B cell (primary cell): Measurements from ENCODE around the gene LBX2. TPM values are rescaled to one million over a fixed set of nuclear protein-coding genes. Genes with fewer than 3 reads are reported as not detected.

Experiments
- ATAC-seq: fragments of 200-7000 bp; cut with Tn5 transposase; one replicate; pipeline ENCODE4 v1.10.0; 2021; ENCODE audit warnings: low read depth, mild to moderate bottlenecking, moderate number of reproducible peaks, moderate library complexity
- CTCF ChIA-PET: fragments of 350-600 bp; sonication (Branson Sonifier 250); formaldehyde crosslinking; loops from one replicate; lab custom pipeline; 2021; ENCODE audit warnings: antibody characterized with exemption, inconsistent platforms; lab: Charles Lee
- POLR2A ChIA-PET: fragments of 350-600 bp; sonication (Branson Sonifier 250); formaldehyde crosslinking; loops from one replicate; lab custom pipeline; 2021; ENCODE audit warnings: antibody characterized with exemption; lab: Charles Lee
- DNase-seq: peaks from one replicate; pipeline ENCODE4 v3.0.0; 2013
- H2AFZ ChIP-seq: 2 replicates; pipeline ENCODE4 v1.6.1; 2012; ENCODE audit warnings: mild to moderate bottlenecking, low read depth, low read length; ENCODE audit not compliant: insufficient read depth, poor library complexity, severe bottlenecking
- H3K27ac ChIP-seq, 2 donors: 1 replicate in 1 of 2; 2 replicates in 1 of 2; pipeline ENCODE4 v1.5.1; 2012 to 2013; ENCODE audit warnings: low read length in 2 of 2, mild to moderate bottlenecking in 2 of 2, moderate library complexity in 1 of 2
- H3K27me3 ChIP-seq, 4 experiments: fragments of 200-600 bp in 1 of 4; sonication (generic) in 1 of 4; replicated peaks in 1 of 4; 1 replicate in 2 of 4; 2 replicates in 2 of 4; pipeline versions ENCODE4 v1.6.1 to v1.7.0; 2013 to 2016; ENCODE audit warnings: low read length in 3 of 4, mild to moderate bottlenecking in 2 of 4, mixed read lengths in 1 of 4, moderate library complexity in 1 of 4; ENCODE audit not compliant: insufficient read depth in 4 of 4, control insufficient read depth in 3 of 4; ENCODE audit errors: control extremely low read depth in 1 of 4
- H3K36me3 ChIP-seq, 2 experiments: replicated peaks in 1 of 2; 1 replicate in 1 of 2; 2 replicates in 1 of 2; pipeline versions ENCODE4 v1.6.1 to v1.7.1; 2013; ENCODE audit warnings: low read length in 1 of 2; ENCODE audit not compliant: insufficient read depth in 2 of 2, control insufficient read depth in 1 of 2; ENCODE audit errors: control extremely low read depth in 1 of 2, extremely low read depth in 1 of 2
- H3K4me1 ChIP-seq, 2 donors: fragments of 200-600 bp in 1 of 2; sonication (generic) in 1 of 2; 1 replicate in 1 of 2; 2 replicates in 1 of 2; pipeline versions ENCODE4 v1.5.1 to v1.6.1; 2013 to 2017; ENCODE audit warnings: low read length in 2 of 2; ENCODE audit not compliant: control insufficient read depth in 2 of 2, insufficient read depth in 2 of 2
- H3K4me2 ChIP-seq: replicated peaks from 2 replicates; pipeline ENCODE3; 2012; ENCODE audit warnings: mild to moderate bottlenecking, low read depth, low read length; ENCODE audit not compliant: poor library complexity, severe bottlenecking
- H3K4me3 ChIP-seq, 5 experiments: fragments of 200-600 bp in 1 of 5; sonication (generic) in 1 of 5; 1 replicate in 3 of 5; 2 replicates in 2 of 5; pipeline versions ENCODE4 v1.5.1 to v1.7.0; 2011 to 2016; ENCODE audit warnings: low read length in 4 of 5, mild to moderate bottlenecking in 4 of 5, low read depth in 2 of 5, control low read depth in 1 of 5, moderate library complexity in 1 of 5; ENCODE audit not compliant: insufficient read depth in 1 of 5; ENCODE audit errors: control extremely low read depth in 1 of 5, extremely low read depth in 1 of 5
- H3K79me2 ChIP-seq: fragments of 200-600 bp; sonication (generic); one replicate; pipeline ENCODE4 v1.6.0; 2016; ENCODE audit warnings: low read length; ENCODE audit not compliant: control insufficient read depth, insufficient read depth
- H3K9ac ChIP-seq: fragments of 200-600 bp; sonication (generic); 2 replicates; pipeline ENCODE4 v1.6.1; 2017; ENCODE audit warnings: mild to moderate bottlenecking, low read length, moderate library complexity
- H3K9me3 ChIP-seq, 3 donors: one replicate each; pipeline versions ENCODE4 v1.6.1 to v1.7.1; 2013; ENCODE audit warnings: low read length in 2 of 3; ENCODE audit not compliant: control insufficient read depth in 2 of 3, insufficient read depth in 1 of 3; ENCODE audit errors: control extremely low read depth in 1 of 3
- H4K20me1 ChIP-seq: 2 replicates; pipeline ENCODE4 v1.6.0; 2012; ENCODE audit warnings: mild to moderate bottlenecking, low read length; ENCODE audit not compliant: insufficient read depth, control insufficient read depth, poor library complexity, severe bottlenecking
- H3K27ac Mint-ChIP-seq: one replicate; pipeline ENCODE4 v1.8.0; 2021; ENCODE audit warnings: mixed read lengths
- H3K27me3 Mint-ChIP-seq: one replicate; pipeline ENCODE4 v1.8.0; 2021; ENCODE audit warnings: mixed read lengths
- H3K4me1 Mint-ChIP-seq: one replicate; pipeline ENCODE4 v1.8.0; 2021; ENCODE audit warnings: mixed read lengths
- H3K4me3 Mint-ChIP-seq: one replicate; pipeline ENCODE4 v1.8.0; 2021; ENCODE audit warnings: mixed read lengths
- H3K9me3 Mint-ChIP-seq: one replicate; pipeline ENCODE4 v1.8.0; 2022; ENCODE audit warnings: mixed read lengths; ENCODE audit not compliant: insufficient read depth
- CTCF ChIP-seq: fragments of 200-600 bp; IDR thresholded peaks from one replicate; pipeline ENCODE4 v1.8.0; 2022; ENCODE audit warnings: antibody characterized with exemption, mild to moderate bottlenecking
- EZH2 ChIP-seq: IDR thresholded peaks from 2 replicates; pipeline ENCODE4 v1.6.1; 2012; ENCODE audit warnings: borderline replicate concordance, low read depth, mild to moderate bottlenecking, moderate library complexity, low read length; ENCODE audit not compliant: insufficient read depth, poor library complexity, severe bottlenecking
- WGBS: methylation state at CpG from one replicate; pipeline ENCODE4 v1.1.5; 2013; ENCODE audit warnings: missing lambda C conversion rate; ENCODE audit not compliant: insufficient coverage; 5-methylcytosine and 5-hydroxymethylcytosine counted together
- intact Hi-C: fragments of 100-400 bp; cut with micrococcal nuclease; formaldehyde crosslinking; loops from one replicate; pipeline ENCODE4 v1.10.0; 2022
- polyA plus RNA-seq: library from polyadenylated mRNA; depleted of rRNA; stranded (reverse); fragments of >200 nt; gene quantifications from 2 replicates; pipeline ENCODE4 v1.2.3, GENCODE V29; 2012
- total RNA-seq, 2 donors: library from RNA; stranded (reverse); fragments of 120-200 nt in 1 of 2; gene quantifications; 1 replicate in 1 of 2; 2 replicates in 1 of 2; pipeline versions ENCODE4 v1.2.3 to v1.2.4, GENCODE V29; 2013 to 2022

Gene LBX2
- total and polyA plus RNA-seq, 2 donors (not counting 1 experiment from before 2014, with no cell fraction given), result 1.1 to 2.0 TPM

- CTCF ChIA-PET, result interaction anchor here (0.6 to 8.1 kb wide), 4 partner anchors 16 to 77 kb away, joined by 3 to 111 read pairs (median 5); partner anchors contain the start of genes CCDC142 and TTC31
These were observed 11.9 kb upstream of the LBX2 start for GRCh38 chr2:74511104-74511989.

More at GRCh38 chr2:74511104-74511989, 11.9 kb upstream of the LBX2 start:
- no peak for DNase-seq
- H4K20me1 ChIP-seq, result peaks cover 2% of the 10 kb centered on the region
- no peak overlapping the region for H2AFZ ChIP-seq
- peaks cover 41% of the 10 kb centered on the region for H3K4me1 Mint-ChIP-seq
- no peak overlapping the region for H3K27ac Mint-ChIP-seq
- no peaks in the 10 kb centered on the region for H3K9me3 Mint-ChIP-seq
- 8% methylated on average over 4 of the region's 11 CpGs for WGBS
- no peak overlapping the region for H3K4me3 Mint-ChIP-seq
- H3K27me3 ChIP-seq, result peaks cover 0 to 59% (median 34%) of the 10 kb centered on the region in 4 experiments
- H3K4me2 ChIP-seq, result no peak overlapping the region
- intact Hi-C loops, result no loop called here
- H3K4me3 ChIP-seq, result no peak overlapping the region
- H3K4me1 ChIP-seq, result peaks cover 47% of the 10 kb centered on the region in 2 donors
- POLR2A ChIA-PET, result no interaction called here
- TF ChIP-seq CTCF, result no peak
- no peak for TF ChIP-seq EZH2
- ATAC-seq, result no peak
- H3K27me3 Mint-ChIP-seq, result peaks cover 37% of the 10 kb centered on the region
- peaks cover 8% of the 10 kb centered on the region for H3K79me2 ChIP-seq
- no peaks in the 10 kb centered on the region for H3K36me3 ChIP-seq
- peaks cover 0 to 28% (median 0%) of the 10 kb centered on the region in 3 donors for H3K9me3 ChIP-seq
- no peak overlapping the region for H3K9ac ChIP-seq
- H3K27ac ChIP-seq, result no peak overlapping the region
